ENCODE measurements around the gene ENOX2.

Gene ENOX2

DNA sequence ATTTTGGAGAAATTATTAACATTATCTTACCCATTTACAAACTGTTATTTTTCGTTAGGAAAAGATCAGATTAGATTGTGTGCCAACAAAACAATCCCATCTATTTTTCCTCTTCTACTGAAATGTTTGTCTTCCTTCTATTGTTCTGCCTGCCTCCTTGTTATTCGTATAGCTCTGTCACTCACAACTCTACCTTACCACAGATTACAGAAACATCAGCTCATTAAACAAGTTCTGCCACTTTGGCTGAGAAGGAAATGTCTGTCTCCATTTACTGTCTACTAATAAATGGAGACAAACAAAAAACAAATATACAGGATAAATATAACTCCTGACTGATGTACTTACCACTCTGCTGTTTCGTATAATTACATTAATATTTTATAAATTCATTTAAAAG lies 211.4 kb downstream of the ENOX2 start:
- no peaks in the 10 kb centered on the region for H3K4me1 ChIP-seq (ENCODE audit: control insufficient read depth, low read depth, low read length)
- no peak overlapping the region for H3K27ac ChIP-seq (ENCODE audit: low read length)
- H3K36me3 ChIP-seq (ENCODE audit: control insufficient read depth, low read depth, low read length), result no peaks in the 10 kb centered on the region
- H3K9ac ChIP-seq (ENCODE audit: low read length), result no peak overlapping the region
- H3K4me3 ChIP-seq (ENCODE audit: low read length), result no peak overlapping the region
- H3K9me3 ChIP-seq (ENCODE audit: control insufficient read depth, low read depth, low read length), result peaks cover 13% of the 10 kb centered on the region
- H3K27me3 ChIP-seq (ENCODE audit: control insufficient read depth, insufficient read depth, low read length), result no peaks in the 10 kb centered on the region

DNA sequence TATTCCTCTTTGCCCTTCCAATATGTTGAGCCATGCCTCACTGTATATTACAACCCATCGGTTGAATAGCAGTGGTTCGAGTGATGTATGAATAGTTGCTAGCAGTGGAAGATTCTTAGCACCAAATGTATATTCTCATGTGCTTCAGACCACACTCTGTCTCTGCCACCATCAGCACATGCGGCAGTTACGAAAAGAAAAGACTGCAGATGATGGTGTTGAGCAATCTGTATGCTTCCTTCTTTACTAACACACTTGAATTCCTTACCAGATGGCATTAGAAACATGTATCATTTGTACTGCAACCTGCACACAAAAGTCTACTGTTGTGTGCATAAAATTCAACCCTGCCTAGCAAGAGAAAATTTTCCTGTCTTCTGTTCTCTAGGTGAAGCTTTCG lies 214.6 kb downstream of the ENOX2 start:
- no peak overlapping the region for H3K4me3 ChIP-seq (ENCODE audit: low read length)
- H3K9me3 ChIP-seq (ENCODE audit: control insufficient read depth, low read depth, low read length), result peaks cover 13% of the 10 kb centered on the region
- no peaks in the 10 kb centered on the region for H3K27me3 ChIP-seq (ENCODE audit: control insufficient read depth, insufficient read depth, low read length)
- no peak overlapping the region for H3K27ac ChIP-seq (ENCODE audit: low read length)
- no peaks in the 10 kb centered on the region for H3K4me1 ChIP-seq (ENCODE audit: control insufficient read depth, low read depth, low read length)
- H3K36me3 ChIP-seq (ENCODE audit: control insufficient read depth, low read depth, low read length), result no peaks in the 10 kb centered on the region
- H3K9ac ChIP-seq (ENCODE audit: low read length), result no peak overlapping the region

DNA sequence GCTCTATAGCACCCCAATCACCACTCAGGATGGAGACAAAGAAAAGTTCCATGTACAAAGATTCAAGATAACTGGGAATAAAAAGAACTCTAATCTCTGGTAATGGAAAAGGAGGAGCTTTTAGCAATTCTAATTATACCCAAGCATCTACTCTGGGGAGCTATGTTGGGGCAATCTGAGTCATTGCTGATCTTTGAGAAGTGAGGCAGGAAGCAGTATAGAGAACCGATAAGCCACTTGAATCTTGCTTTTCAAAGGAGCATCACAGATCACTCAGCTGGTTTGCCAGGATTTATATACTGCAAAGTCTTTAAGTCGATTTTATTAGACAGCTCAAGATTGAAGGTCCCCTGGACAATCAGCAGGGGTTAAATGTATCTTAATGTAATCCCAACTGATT lies 220.0 kb downstream of the ENOX2 start:
- Histone ChIP-seq H3K9ac (ENCODE audit: low read length) (no peak overlapping the region), H3K9me3 (ENCODE audit: control insufficient read depth, low read depth, low read length) (no peaks in the 10 kb centered on the region), H3K4me1 (ENCODE audit: control insufficient read depth, low read depth, low read length) (no peaks in the 10 kb centered on the region), H3K4me3 (ENCODE audit: low read length) (no peak overlapping the region), H3K27me3 (ENCODE audit: control insufficient read depth, insufficient read depth, low read length) (no peaks in the 10 kb centered on the region), H3K36me3 (ENCODE audit: control insufficient read depth, low read depth, low read length) (no peaks in the 10 kb centered on the region), H3K27ac (ENCODE audit: low read length) (no peak overlapping the region)

DNA sequence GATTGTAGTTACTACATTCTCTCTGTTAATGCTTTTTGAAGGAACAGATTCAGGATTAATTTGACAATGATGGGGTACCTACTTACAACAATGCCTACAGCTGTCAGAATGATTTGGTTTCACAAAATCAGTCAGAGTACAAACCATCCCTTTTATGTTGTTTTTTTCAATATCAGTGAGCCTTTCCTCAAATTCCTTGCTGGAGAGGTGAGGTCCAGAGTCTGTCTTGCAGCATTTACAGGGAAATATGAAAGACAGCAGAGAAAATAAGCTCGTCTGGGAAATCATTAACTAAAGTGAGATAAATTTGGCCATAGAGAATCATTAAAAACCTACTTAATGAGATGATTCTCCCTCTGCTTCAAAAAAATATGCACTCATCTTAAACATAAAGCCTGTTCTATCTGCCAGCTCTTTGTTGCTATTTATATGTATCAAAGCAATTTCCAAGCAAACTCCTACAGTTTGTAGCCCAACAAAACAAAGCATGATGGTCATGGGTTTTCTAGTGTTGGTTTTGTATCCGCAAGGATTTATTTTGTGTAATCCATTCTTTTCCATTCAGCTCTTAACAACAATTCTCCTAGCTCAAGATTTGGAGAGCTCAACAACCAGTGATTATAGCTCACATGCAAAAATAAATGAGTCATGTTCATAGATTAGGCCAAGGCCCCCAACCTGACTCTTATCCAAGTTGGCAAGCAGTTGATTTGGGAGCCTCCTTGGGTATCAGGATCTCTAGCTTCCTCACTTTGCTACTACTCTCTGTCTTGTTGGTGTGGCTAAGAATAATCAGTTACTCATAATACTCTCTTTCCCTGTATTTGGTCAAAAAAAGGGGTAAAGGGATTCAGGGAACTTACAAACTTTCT lies 222.6 kb downstream of the ENOX2 start:
- no peak overlapping the region for H3K4me3 ChIP-seq (ENCODE audit: low read length)
- H3K4me1 ChIP-seq (ENCODE audit: control insufficient read depth, low read depth, low read length), result no peaks in the 10 kb centered on the region
- H3K9ac ChIP-seq (ENCODE audit: low read length), result no peak overlapping the region
- H3K27me3 ChIP-seq (ENCODE audit: control insufficient read depth, insufficient read depth, low read length), result no peaks in the 10 kb centered on the region
- H3K36me3 ChIP-seq (ENCODE audit: control insufficient read depth, low read depth, low read length), result no peaks in the 10 kb centered on the region
- no peaks in the 10 kb centered on the region for H3K9me3 ChIP-seq (ENCODE audit: control insufficient read depth, low read depth, low read length)
- no peak overlapping the region for H3K27ac ChIP-seq (ENCODE audit: low read length)

DNA sequence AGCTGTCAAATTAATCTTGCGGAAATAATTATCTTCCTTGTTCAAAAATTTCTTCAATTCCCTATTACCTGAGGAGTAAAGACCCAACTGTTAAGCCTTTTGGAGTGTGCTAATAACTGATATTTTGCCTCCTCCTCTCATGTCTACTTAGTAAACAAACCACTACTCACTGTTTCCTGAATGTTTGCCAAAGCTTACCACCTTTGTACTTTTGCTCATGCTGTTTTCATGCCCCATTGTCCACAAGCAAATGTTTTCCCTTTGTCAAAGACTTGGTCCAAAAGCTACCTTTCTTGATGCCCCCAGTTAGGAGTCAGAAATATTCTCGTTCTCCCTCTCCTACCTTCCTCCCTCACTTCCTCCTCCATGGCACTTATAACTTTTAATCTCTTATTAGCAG lies 226.1 kb downstream of the ENOX2 start:
- Histone ChIP-seq H3K4me3 (ENCODE audit: low read length) (no peak overlapping the region), H3K9ac (ENCODE audit: low read length) (no peak overlapping the region), H3K9me3 (ENCODE audit: control insufficient read depth, low read depth, low read length) (no peaks in the 10 kb centered on the region), H3K27me3 (ENCODE audit: control insufficient read depth, insufficient read depth, low read length) (no peaks in the 10 kb centered on the region), H3K4me1 (ENCODE audit: control insufficient read depth, low read depth, low read length) (no peaks in the 10 kb centered on the region), H3K36me3 (ENCODE audit: control insufficient read depth, low read depth, low read length) (no peaks in the 10 kb centered on the region), H3K27ac (ENCODE audit: low read length) (no peak overlapping the region)

DNA sequence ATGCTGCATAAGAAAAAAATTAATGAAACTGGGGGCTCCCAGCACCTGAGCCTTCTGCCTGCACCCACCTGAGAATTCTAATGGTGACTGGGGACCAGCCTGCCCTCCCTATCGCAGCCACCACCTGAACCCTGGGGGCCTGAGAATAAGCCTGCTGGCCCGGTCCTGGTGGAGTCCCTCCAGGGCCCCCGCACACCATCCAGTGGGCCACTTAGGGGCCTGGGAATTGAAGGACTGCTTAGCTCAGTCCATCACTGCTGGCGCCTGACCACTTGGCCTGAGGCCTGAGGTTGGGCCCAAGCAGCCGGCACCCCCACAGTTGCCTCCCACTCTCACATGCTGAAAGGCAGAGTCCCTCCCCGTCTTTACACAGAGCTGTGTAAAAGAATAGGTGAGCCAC lies 230.8 kb downstream of the ENOX2 start:
- Histone ChIP-seq H3K4me3 (ENCODE audit: low read length) (no peak overlapping the region), H3K27me3 (ENCODE audit: control insufficient read depth, insufficient read depth, low read length) (no peaks in the 10 kb centered on the region), H3K27ac (ENCODE audit: low read length) (no peak overlapping the region), H3K4me1 (ENCODE audit: control insufficient read depth, low read depth, low read length) (no peaks in the 10 kb centered on the region), H3K9me3 (ENCODE audit: control insufficient read depth, low read depth, low read length) (peaks cover 3% of the 10 kb centered on the region), H3K36me3 (ENCODE audit: control insufficient read depth, low read depth, low read length) (no peaks in the 10 kb centered on the region), H3K9ac (ENCODE audit: low read length) (no peak overlapping the region)

DNA sequence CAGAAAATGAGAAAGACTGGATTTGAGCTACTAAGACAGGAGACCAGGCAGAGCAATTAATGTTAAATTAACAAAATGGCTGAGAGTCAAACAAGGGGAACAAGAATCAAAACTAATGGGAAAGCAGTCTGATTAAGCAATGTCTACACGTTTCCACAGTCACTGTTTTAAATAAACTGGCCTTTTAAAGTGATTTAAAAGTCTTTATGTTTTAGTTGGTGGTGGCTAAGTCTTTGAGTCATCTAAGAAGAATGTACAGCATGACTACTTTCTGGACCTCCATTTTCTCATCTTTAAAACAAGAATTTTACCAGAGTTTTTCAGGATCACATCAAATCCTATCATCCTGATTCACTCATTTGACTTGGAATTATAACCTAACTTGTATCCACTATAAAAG lies 233.8 kb downstream of the ENOX2 start:
- Histone ChIP-seq H3K27ac (ENCODE audit: low read length) (no peak overlapping the region), H3K4me3 (ENCODE audit: low read length) (no peak overlapping the region), H3K27me3 (ENCODE audit: control insufficient read depth, insufficient read depth, low read length) (no peaks in the 10 kb centered on the region), H3K4me1 (ENCODE audit: control insufficient read depth, low read depth, low read length) (no peaks in the 10 kb centered on the region), H3K9ac (ENCODE audit: low read length) (no peak overlapping the region), H3K9me3 (ENCODE audit: control insufficient read depth, low read depth, low read length) (peaks cover 6% of the 10 kb centered on the region), H3K36me3 (ENCODE audit: control insufficient read depth, low read depth, low read length) (no peaks in the 10 kb centered on the region)

DNA sequence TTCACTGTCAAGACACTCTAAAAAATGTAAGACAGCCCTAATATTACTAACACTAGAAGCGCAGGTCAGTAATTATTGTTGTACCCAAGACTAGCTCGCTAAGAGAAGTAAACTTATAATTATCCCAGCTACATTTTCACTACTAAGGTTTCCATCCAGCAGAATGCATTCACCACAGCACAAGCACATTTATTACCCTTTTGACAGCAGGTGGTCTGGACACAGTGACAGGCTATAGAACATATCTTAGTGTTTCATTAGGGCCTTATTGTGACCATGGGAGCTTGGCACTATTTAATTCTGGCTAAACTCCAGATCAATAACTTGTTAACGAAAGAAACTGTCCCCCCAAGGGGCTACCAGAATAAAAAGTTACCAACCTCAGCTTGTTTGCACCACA lies 237.7 kb downstream of the ENOX2 start:
- H3K9ac ChIP-seq (ENCODE audit: low read length), result no peak overlapping the region

DNA sequence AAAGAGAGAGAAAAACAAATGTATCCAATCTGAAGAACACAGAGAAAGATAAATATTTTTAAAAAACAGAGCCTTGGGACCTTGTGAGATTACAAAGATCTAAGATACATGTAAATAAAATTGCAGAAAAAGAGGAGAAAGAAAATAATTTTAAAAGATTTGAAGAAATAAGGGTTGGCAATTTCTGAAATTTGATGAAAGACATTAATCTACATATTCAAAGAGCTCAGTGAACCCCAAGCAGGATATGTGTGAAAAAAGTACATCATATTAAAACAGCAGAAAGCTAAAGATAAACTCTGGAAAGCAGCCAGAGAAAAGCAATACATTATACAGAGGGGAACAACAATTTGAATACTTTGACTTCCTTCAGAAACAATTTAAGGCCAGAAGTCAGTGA lies 244.7 kb downstream of the ENOX2 start:
- Histone ChIP-seq H3K4me3 (ENCODE audit: low read length) (no peak overlapping the region), H3K9ac (ENCODE audit: low read length) (no peak overlapping the region), H3K9me3 (ENCODE audit: control insufficient read depth, low read depth, low read length) (peaks cover 20% of the 10 kb centered on the region), H3K4me1 (ENCODE audit: control insufficient read depth, low read depth, low read length) (no peaks in the 10 kb centered on the region), H3K36me3 (ENCODE audit: control insufficient read depth, low read depth, low read length) (no peaks in the 10 kb centered on the region), H3K27ac (ENCODE audit: low read length) (no peak overlapping the region), H3K27me3 (ENCODE audit: control insufficient read depth, insufficient read depth, low read length) (no peaks in the 10 kb centered on the region)

More for the DNA sequence above, 237.7 kb downstream of the ENOX2 start:
- Histone ChIP-seq H3K36me3 (ENCODE audit: control insufficient read depth, low read depth, low read length) (no peaks in the 10 kb centered on the region), H3K9me3 (ENCODE audit: control insufficient read depth, low read depth, low read length) (peaks cover 6% of the 10 kb centered on the region), H3K4me3 (ENCODE audit: low read length) (no peak overlapping the region), H3K27me3 (ENCODE audit: control insufficient read depth, insufficient read depth, low read length) (no peaks in the 10 kb centered on the region), H3K4me1 (ENCODE audit: control insufficient read depth, low read depth, low read length) (no peaks in the 10 kb centered on the region), H3K27ac (ENCODE audit: low read length) (no peak overlapping the region)

DNA sequence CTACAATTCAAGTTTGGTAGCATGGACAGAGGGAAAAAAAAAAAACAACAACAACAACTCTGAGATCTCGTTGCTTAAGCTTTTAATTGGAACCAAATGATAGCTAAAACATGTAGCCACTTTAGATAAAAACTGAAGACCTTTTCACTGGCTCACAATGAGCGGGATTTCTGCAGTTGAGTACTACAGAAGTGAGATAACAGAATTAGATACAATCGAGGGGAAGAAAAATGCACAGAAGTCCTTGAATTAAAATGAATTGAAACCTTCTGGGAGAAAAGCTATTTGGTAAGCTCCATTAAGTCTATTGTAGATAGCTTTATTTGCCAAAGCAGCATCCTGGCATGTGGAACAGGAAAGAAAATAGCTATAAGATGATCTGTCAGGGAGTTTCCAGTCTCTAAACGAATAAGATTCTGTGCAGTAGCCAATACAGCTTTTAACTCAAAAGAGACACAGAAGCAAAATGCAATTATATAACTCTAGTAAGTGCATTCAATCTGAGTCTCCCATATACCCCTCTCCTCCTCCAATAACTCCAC lies 248.5 kb downstream of the ENOX2 start:
- Histone ChIP-seq H3K4me3 (ENCODE audit: low read length) (no peak overlapping the region), H3K36me3 (ENCODE audit: control insufficient read depth, low read depth, low read length) (no peaks in the 10 kb centered on the region), H3K4me1 (ENCODE audit: control insufficient read depth, low read depth, low read length) (no peaks in the 10 kb centered on the region), H3K9ac (ENCODE audit: low read length) (no peak overlapping the region), H3K27ac (ENCODE audit: low read length) (no peak overlapping the region), H3K9me3 (ENCODE audit: control insufficient read depth, low read depth, low read length) (peaks cover 24% of the 10 kb centered on the region), H3K27me3 (ENCODE audit: control insufficient read depth, insufficient read depth, low read length) (no peaks in the 10 kb centered on the region)

DNA sequence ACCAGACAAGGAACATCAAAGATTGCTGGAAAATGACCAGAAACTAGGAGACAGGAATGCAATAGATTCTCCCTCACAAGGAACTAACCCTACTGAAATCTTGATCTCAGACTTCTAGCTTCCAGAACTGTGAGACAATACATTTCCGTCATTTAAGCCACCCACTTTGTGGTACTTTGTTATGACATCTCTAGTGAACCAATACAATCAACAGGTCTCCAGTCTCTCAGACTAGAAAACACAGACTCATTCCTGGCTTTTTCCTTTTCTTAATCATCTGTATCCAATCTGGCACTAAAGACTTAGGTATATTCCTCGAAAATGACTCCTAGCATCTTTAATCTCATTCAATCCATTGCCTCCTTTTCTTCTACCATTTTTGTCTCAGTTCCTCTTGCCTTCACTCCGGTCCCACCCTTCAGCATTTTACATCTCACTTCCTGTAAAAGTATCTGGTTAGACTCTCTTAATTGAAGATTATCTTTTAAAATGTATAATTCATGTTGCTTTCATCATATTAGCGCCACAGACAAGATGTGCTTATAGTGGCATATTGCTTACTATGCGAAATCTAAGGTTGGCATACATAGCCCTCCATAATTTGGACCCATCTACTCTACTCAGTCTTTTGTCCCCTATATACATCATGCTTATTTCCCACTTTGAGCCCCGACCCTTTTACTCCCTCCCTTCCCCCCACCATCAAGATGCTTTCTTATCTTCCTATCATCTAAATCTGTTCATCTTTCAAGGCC lies 250.0 kb downstream of the ENOX2 start:
- Histone ChIP-seq H3K4me3 (ENCODE audit: low read length) (no peak overlapping the region), H3K36me3 (ENCODE audit: control insufficient read depth, low read depth, low read length) (no peaks in the 10 kb centered on the region), H3K4me1 (ENCODE audit: control insufficient read depth, low read depth, low read length) (no peaks in the 10 kb centered on the region), H3K9ac (ENCODE audit: low read length) (no peak overlapping the region), H3K27ac (ENCODE audit: low read length) (no peak overlapping the region), H3K27me3 (ENCODE audit: control insufficient read depth, insufficient read depth, low read length) (no peaks in the 10 kb centered on the region), H3K9me3 (ENCODE audit: control insufficient read depth, low read depth, low read length) (peaks cover 18% of the 10 kb centered on the region)

All from iPS-18a (cell line).